Colonic mucosa (tissue), 4 donors: ENCODE results near the gene PFDN1. TPM values are rescaled to one million over a fixed set of nuclear protein-coding genes. Genes with fewer than 3 reads are reported as not detected.

Experiments used
- DNase-seq: peaks from one replicate; pipeline ENCODE4 v3.0.0-alpha.2; 2020
- H3K27ac ChIP-seq: fragments of 200-600 bp; one replicate; pipeline ENCODE4 v1.8.0; 2021
- H3K27me3 ChIP-seq: fragments of 200-600 bp; one replicate; pipeline ENCODE4 v1.8.0; 2021
- H3K36me3 ChIP-seq: fragments of 200-600 bp; one replicate; pipeline ENCODE4 v1.8.0; 2021
- H3K4me1 ChIP-seq: fragments of 200-600 bp; one replicate; pipeline ENCODE4 v1.8.0; 2021; ENCODE audit warnings: mild to moderate bottlenecking
- H3K4me3 ChIP-seq: fragments of 200-600 bp; one replicate; pipeline ENCODE4 v1.8.0; 2021
- H3K9ac ChIP-seq, 2 donors: one replicate each; pipeline ENCODE4 v1.7.0; 2013; ENCODE audit warnings: control low read depth in 2 of 2, low read depth in 2 of 2, low read length in 2 of 2
- H3K9me3 ChIP-seq: fragments of 200-600 bp; one replicate; pipeline ENCODE4 v1.8.0; 2021
- CTCF ChIP-seq: fragments of 200-600 bp; IDR thresholded peaks from one replicate; pipeline ENCODE4 v1.8.0; 2022; ENCODE audit warnings: antibody characterized with exemption, mild to moderate bottlenecking
- intact Hi-C: fragments of 100-400 bp; cut with DNase I; formaldehyde crosslinking; loops from one replicate; pipeline ENCODE4 v1.14.1; 2022
- total RNA-seq, 2 donors: library from RNA; stranded (reverse); fragmentation: NEBNext Ultra II Directional in 1 of 2; extraction: Animal tissue kit (Norgen Biotek cat#: 25700) in 1 of 2; gene quantifications; one replicate each; pipeline ENCODE4 v1.2.1, GENCODE V29; 2021
- donor health status: healthy.
- donor health status: DM: no; HTN: no; CAD: no.
- donor health status: DM: no; HTN: no; CAD: no.

The PFDN1 gene
- total RNA-seq, 2 donors from 2014 or later: 41.2 to 41.4 TPM

GRCh38 chr5:140244525-140245025, 58.3 kb downstream of the PFDN1 start:
- peak; percentile 91 for DNase-seq
- intact Hi-C loops: loop anchor here (5.0 kb wide), 1 partner anchor 72 kb away; no protein-coding TSS in a partner anchor
- peaks cover 16% of the 10 kb centered on the region for H3K4me1 ChIP-seq
- no peak overlapping the region for H3K27ac ChIP-seq
- no peak overlapping the region for H3K9ac ChIP-seq
- no peaks in the 10 kb centered on the region for H3K9me3 ChIP-seq
- H3K36me3 ChIP-seq: no peaks in the 10 kb centered on the region
- H3K27me3 ChIP-seq: no peaks in the 10 kb centered on the region
- H3K4me3 ChIP-seq: no peak overlapping the region
- TF ChIP-seq CTCF: peak; percentile 69

- no peak for DNase-seq
- H3K36me3 ChIP-seq: no peaks in the 10 kb centered on the region
- H3K27ac ChIP-seq: no peak overlapping the region
- no peak overlapping the region for H3K9ac ChIP-seq
- peaks cover 16% of the 10 kb centered on the region for H3K4me1 ChIP-seq
- no peaks in the 10 kb centered on the region for H3K9me3 ChIP-seq
- no peak overlapping the region for H3K4me3 ChIP-seq
- intact Hi-C loops: loop anchor here (2.0 to 5.0 kb wide), 2 partner anchors 71 to 113 kb away; no protein-coding TSS in a partner anchor
- no peaks in the 10 kb centered on the region for H3K27me3 ChIP-seq
- no peak for TF ChIP-seq CTCF
Measured at GRCh38 chr5:140243706-140244250, 59.1 kb downstream of the PFDN1 start.

GRCh38 chr5:140242890-140243585, 59.9 kb downstream of the PFDN1 start:
- Histone ChIP-seq H3K27ac (no peak overlapping the region), H3K4me3 (no peak overlapping the region), H3K36me3 (no peaks in the 10 kb centered on the region), H3K4me1 (peaks cover 16% of the 10 kb centered on the region), H3K9me3 (no peaks in the 10 kb centered on the region), H3K9ac (peak overlapping the region in 1 of 2 donors; percentile 1), H3K27me3 (no peaks in the 10 kb centered on the region)
- TF ChIP-seq CTCF: no peak
- no peak for DNase-seq
- intact Hi-C loops: loop anchor here (2.0 to 5.0 kb wide), 2 partner anchors 71 to 114 kb away; no protein-coding TSS in a partner anchor

GRCh38 chr5:140242099-140242498, 60.8 kb downstream of the PFDN1 start:
- H3K36me3 ChIP-seq: no peaks in the 10 kb centered on the region
- H3K27ac ChIP-seq: peak overlapping the region; percentile 79
- peak overlapping the region in 1 of 2 donors; percentile 79 for H3K9ac ChIP-seq
- no peak for TF ChIP-seq CTCF
- intact Hi-C loops: loop anchor here (2.0 to 5.0 kb wide), 2 partner anchors 70 to 115 kb away; no protein-coding TSS in a partner anchor
- DNase-seq: no peak
- H3K4me1 ChIP-seq: peaks cover 16% of the 10 kb centered on the region
- no peak overlapping the region for H3K4me3 ChIP-seq
- no peaks in the 10 kb centered on the region for H3K9me3 ChIP-seq
- H3K27me3 ChIP-seq: no peaks in the 10 kb centered on the region

GRCh38 chr5:140240987-140241706, 61.8 kb downstream of the PFDN1 start:
- Histone ChIP-seq H3K27ac (peak overlapping the region; percentile 79), H3K27me3 (no peaks in the 10 kb centered on the region), H3K4me3 (no peak overlapping the region), H3K4me1 (peaks cover 16% of the 10 kb centered on the region), H3K9ac (peak overlapping the region; percentile 62 to 79), H3K36me3 (no peaks in the 10 kb centered on the region), H3K9me3 (no peaks in the 10 kb centered on the region)
- no peak for TF ChIP-seq CTCF
- peak; percentile 92 for DNase-seq
- intact Hi-C loops: loop anchor here (5.0 kb wide), 1 partner anchor 69 kb away; no protein-coding TSS in a partner anchor
